NCI-H1694 treated with DMSO at 0.1 percent for 48 hours (cell line): ENCODE results near the gene ACMSD.
"Not testable (repeated sequence)": the region's sequence is repeated elsewhere in the genome, so short reads cannot be mapped to it uniquely, and the experiment has no call there.

Experiments used
- DNase-seq: peaks from one replicate; lab custom pipeline; 2025; lab: John Stamatoyannopoulos, UW

ACMSD gene

DNA sequence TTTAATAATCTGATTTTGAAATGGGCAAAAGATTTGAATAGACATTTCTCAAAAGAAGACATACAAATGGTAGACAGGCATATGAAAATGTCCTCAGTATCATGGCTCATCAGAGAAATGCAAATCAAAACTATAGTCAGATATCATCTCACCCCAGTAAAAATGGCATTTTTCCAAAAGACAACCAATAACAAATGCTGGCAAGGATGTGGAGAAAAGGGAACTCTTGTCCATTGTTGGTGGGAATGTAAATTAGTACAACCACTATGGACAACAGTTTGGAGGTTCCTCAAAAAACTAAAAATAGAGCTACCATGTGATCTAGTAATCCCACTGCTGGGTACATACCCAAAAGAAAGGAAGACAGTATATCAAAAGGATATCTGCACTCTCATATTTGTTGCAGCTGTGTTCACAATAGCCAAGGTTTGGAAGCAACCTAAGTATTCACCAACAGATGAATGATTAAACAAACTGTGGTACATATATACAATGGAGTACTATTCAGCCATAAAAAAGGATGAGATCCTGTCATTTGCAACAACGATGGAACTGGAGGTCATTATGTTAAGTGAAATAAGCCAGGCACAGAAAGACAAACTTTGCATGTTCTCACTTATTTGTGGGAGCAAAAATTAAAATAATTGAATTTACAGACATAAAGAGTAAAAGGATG lies 69.2 kb downstream of the ACMSD start:
- not testable (repeated sequence) for DNase-seq

DNA sequence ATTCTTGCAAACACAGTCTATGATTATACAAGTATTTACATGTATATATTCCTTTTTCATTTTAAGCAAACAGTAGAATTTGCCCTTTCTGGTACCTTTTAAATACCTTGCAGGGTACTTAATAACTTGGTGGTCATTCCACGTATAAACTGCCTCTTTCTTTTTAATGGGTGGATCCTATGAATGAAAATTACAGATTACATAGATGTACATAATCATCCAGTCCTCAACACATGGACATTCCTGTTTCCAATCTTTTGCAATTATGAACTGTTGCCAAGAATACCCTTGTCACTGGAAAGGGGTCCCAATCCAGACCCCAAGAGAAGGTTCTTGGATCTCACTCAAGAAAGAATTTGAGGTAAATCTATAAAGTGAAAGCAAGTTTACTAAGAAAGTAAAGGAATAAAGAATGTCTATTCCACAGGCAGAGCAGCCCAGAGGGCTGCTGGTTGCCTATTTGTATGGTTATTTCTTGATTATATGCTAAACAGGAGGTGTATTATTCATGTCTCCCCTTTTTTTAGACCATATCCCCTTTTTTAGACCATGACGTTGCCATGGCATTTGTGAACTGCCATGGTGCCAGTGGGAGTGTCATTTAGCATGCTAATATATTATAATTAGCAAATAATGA lies 72.5 kb downstream of the ACMSD start:
- no peak for DNase-seq

DNA sequence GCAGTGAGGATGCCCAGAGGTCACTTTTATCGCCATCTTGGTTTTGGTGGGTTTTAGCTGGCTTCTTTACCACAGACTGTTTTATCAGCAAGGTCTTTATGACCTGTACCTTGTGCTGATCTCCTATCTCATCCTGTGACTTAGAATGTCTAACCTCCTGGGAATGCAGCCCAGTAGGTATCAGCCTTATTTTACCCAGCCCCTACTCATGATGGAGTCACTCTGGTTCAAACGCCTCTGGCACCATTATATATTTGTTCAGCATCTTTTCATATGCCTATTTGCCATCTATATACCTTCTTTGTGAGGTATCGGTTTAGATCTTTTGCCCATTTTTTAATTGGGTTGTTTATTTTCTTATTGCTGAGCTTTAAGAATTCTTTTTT lies 73.0 kb downstream of the ACMSD start:
- no peak for DNase-seq

DNA sequence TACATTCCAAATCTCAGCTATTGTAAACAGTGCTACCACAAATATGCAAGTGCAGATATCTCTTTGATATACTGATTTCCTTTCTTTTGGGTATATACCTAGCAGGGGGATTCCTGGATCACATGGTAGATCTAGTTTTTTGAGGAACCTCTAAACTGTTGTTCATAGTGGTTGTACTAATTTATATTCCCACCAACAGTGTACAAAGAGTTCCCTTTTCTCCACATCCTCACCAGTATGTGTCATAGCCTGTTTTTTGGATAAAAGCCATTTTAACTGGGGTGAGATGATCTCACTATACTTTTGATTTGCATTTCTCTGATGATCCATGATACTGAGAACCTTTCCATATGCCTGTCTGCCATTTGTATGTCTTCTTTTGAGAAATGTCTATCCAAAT lies 73.9 kb downstream of the ACMSD start:
- no peak for DNase-seq

DNA sequence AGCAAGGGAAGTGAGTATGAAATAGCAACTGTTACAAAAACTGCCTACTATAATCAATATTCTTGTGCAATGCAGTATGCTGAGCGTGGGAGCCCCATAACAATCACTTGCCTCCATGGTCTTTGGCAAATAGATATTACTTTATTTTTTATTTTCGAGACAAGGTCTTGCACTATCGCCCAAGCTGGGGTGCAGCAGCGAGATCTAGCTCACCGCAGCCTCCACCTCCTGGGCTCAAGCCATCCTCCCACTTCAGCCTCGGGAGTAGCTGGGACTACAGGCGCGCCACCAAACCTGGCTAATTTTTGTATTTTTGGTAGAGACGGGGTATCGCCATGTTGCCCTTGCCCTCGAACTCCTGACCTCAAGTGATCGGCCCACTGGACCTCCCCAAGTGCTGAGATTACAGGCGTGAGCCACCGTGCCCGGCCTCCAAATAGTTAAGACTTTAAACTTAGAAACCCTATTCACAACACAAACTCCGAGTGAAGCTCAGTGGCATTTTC lies 79.0 kb downstream of the ACMSD start:
- DNase-seq, result no peak

DNA sequence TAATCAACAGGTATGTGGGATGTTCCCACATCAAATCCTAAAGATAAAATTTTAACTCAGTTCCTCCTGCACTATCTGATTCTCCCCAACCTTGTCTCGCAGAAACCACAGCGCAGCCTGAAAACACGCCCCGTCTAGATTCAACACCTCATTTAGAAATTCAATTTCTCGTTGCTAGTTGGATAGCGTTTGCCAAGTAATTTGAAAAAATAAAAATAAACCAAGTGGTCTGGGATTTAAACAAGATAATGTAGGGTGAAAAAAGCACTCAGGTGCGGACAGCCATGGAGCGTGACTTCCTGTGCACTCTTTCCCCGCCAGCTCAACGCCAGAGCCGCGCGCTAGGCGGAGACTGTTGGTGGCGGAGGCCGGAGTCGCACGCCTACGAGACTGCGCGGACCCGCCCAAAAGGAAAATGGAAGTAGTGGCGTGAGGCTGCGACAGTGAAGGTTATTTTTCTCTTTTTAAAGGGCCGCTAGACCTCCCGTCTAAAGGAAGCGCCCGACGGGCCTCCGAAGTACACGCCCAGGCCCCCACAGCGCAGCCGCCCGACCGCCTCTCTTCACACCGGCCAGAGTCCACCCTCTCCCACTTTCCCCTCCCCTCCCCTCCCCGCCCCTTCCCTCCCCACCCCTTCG lies 79.6 kb downstream of the ACMSD start:
- DNase-seq, result no peak

DNA sequence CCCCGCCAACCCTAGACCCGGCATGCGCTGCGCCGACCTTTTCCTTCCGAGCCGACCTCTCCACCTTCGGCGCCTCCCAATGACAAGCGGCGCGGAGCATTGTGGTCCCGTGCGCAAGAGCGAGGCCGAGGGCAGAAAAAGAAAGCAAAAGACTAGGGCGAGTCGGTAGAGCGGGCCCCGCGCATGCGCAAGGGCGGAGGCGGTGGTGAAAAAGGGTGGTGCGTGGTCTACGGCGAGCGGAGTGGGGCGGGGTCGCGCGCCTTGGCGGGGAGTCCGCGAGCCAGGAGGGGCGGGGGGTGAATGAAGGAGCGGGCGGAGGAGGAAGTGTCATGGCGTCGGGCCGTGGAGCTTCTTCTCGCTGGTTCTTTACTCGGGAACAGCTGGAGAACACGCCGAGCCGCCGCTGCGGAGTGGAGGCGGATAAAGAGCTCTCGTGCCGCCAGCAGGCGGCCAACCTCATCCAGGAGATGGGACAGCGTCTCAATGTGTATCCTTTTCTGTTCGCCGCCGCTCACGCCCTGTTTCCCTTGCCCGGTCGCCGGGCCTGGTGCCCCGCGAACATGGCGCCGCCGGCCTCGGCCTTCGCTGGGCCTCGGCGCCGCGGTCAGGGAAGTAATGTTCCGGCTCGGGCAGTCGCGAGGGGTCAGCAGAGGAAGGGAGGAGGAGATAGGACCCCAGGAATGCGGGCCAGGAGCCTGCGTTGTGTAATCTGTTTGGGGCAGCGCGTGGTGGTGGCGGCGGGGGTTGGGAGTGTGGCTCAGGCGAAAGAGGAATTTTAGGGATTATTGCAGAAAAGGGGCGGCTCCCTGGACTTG lies 80.3 kb downstream of the ACMSD start, which contains the start of gene CCNT2:
TSS of gene CCNT2 (plus strand) at position 297 of the 815 bp plus-strand sequence. CDS start at position 330, 33 bp downstream.
- peak; percentile 98 for DNase-seq

DNA sequence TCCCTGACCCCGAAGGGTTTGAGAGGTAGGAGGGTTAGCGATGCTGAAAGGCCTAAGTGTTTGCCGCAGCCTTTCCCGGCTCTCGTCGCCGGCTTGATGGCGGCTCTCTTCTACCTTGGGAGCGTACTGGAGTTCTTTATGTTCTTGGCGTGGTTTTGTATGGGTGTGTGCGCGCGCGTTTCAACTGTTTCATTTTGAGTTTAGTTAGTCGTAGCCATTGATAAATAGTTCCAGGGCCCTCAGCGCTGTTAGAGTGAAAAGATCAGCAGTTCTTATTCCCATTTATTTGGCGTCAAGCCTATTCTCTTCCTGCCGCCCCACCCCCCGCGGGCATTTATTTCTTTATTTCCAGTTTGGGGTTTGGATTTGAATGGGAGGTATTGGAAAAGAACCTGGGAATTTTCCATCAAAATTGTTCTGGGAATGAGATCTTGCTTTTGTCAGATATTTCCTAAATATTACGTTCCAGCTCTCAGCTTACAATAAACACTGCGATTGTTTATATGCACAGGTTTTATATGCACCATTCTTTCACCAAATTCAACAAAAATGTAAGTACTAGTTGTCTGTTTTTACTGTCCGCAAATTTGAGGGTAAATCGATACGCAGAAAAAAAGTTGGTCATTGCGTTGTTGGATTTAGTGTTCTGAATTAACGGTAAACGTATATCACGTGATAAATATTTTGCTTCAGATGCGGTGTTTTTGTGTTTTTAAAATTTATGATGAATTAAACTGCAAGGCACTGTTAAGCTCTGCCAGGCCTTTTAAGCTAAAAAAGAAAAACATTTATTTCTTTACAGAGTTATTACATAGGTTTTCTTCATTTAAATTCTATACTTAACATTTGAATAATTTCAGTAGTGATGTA lies 81.2 kb downstream of the ACMSD start:
- DNase-seq, result no peak

DNA sequence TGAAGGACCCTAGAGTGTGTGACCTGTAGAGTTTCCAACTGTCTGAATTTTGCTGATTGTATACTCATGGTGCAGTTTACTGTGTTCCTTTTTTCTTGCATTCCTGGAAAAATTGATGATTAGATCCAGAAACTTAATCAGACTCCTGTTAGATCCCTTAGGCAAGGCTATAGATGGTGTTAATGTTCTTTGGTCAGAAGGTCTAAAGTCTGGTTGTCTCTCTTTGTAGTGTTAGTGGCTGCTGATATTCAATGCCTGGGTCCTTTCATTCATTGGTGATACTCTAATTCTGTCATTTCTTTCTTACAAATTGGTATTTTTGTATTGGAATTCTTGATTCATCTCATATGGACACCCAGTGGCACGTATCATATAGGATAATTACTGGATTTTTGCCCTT lies 86.5 kb downstream of the ACMSD start:
- no peak for DNase-seq

DNA sequence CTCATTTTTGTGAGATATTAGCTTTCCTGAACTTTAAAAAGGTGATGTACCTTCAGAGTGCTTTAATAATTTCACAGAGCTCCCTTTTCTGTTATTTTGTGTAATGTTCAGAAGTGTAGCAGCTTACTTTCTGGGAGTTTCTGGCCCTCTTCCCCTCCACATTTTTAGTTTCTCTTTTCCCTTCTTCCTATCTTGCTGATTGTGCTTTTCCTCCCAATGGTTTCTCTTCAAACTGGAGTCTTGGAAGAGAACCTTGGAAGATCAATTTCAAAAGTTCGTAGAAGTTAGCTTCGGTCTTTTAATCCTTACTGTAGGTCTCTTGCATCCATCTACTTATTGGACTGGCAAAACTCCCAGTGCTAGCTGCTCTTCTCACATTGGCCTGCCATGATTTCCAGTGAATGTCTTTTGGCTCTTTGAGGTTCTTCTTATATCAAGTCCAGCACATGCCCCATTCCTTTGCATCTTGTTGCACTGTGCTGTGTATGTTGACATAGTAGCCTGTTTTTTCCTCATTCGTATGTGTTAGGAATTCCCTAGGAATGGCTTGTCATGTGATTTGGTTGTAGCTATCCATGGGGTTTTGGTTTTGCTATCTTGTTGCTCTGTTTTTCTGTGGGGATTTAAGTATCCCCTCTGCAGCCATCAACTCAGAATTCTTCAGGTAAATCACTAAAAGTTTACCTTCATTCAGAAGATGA lies 88.0 kb downstream of the ACMSD start:
- DNase-seq, result no peak

DNA sequence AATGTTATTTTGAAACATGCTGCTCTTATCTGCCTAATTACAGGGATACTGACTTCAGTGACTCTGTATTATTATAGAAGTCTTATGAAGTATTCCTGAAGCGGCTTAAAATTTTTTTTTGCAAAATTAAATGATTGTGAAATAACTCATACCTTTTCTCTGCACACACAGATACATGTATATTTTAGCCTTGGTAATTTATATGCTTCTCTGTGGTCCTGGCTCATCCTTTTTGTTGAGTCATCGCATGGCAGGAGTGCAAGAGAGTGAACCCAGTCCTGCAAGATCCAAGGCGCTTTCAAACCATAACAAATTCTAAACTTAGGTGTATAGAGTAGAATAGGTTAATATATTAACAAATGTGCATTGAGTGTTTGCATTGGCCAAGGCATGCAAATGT lies 88.8 kb downstream of the ACMSD start:
- no peak for DNase-seq

DNA sequence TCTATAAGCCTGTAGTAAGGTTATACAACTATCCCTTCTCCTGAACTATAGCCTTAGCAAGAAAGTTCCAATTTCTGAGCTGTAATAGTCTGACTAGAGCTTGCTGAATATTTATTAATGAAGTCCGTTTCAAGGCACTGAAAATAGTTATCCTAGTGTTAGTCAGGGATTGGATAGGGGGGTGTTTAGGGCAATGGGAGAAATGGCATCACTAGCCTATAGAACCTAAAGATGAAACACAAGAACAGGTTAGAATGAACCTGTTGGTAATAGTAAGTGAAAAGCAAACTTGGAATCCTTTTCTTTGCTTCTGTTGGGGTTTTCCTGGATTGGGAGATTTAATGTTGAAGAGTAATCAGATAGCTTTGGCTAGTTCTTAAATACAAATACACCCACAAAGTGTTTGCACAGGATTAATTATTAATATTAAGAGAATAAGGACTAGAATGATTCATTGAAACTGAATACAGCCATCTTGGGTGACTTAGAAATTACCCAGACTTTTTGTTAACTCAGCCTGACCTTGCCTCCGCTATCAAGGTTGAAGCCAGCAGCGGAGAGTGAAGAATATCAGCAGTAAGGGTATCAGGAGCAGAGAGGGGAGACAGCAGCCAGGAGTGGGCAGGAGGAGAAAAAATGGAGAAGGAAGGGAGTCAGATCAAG lies 94.6 kb downstream of the ACMSD start:
- no peak for DNase-seq

DNA sequence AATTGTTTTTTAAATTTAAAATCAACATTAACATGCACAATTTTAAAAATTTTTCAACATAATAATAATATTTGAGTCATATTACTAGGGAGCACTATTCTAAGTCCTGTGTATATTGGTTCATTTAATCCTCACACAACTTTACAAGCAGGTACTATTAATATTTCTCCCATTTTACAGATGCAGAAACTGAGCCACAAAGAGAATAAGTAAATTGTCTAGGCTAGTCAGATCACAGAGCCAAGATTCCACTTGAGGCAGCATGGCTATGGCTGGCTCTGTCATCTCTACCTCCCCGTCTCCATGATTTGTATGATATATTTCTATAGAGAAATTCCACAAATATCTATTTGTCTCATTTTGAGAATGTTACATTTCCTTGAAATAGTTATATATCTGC lies 95.3 kb downstream of the ACMSD start:
- DNase-seq, result no peak

DNA sequence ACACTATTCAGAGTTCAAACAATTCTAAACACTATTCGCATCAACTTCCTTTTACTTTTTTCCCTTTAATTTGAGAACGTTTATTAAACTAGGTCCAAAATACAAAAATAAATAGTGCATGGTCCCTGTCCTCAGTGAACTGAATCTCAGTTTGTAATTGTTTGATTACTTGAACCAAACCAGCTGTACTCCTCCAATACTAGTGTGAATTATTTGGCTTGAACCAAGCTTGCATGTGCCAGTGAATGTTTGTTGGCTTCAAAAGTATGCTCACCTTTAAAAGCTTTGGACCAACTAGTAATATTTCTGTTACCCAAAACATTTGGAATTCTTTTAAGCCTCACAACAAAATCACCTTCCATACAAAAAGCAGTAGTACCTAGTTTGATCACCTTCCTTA lies 95.7 kb downstream of the ACMSD start:
- no peak for DNase-seq

DNA sequence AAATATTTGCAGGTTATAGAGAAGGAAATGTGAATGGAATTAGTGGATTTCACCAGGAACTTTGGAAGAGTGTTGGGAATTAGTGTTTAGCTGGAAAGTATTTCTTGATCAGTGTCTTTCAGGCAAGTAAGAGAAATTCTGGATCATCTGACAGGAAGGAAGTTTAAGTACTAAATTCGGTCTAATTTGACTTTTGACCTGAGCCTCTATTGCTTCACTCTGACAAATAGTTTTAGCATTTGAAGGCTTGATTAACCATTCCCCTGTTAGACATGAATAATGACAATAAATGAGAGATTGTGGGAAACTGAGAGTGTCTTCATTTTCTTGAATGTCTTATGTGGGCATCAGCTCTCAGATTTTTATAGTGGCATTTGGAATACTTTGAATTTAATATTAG lies 96.2 kb downstream of the ACMSD start:
- DNase-seq, result no peak

DNA sequence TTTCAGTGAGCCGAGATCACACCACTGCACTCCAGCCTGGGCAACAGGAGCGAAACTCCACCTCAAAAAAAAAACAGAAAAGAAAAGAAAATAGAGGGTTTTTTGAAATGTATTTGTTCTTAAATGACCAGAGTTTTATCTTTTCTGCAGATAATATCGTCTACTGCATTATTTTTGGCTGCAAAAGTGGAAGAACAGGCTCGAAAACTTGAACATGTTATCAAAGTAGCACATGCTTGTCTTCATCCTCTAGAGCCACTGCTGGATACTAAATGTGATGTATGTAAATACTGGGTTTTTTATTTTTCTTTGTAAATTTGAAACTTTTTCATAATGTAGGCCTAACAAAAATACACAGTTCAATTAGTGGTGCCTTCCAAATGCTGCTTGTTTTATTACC lies 98.3 kb downstream of the ACMSD start:
- no peak for DNase-seq

DNA sequence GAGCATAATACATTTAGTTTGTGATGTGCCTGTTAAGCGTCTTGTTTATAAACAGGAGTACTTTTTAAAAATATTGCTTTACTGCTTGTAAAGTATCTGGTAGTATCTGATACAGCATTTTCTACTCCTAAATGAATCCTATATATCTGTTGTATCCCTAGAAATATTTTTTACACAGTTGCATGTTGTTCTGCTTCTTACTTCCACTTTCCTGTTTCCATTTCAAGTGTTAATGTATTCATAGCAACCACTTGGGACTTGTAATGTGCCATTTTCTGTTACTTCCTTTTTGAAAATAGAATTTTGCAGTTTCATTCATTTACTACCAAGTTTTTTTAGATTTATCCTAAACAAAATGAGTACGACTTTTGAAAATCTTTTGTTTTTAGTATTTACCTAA lies 105.1 kb downstream of the ACMSD start:
- no peak for DNase-seq

DNA sequence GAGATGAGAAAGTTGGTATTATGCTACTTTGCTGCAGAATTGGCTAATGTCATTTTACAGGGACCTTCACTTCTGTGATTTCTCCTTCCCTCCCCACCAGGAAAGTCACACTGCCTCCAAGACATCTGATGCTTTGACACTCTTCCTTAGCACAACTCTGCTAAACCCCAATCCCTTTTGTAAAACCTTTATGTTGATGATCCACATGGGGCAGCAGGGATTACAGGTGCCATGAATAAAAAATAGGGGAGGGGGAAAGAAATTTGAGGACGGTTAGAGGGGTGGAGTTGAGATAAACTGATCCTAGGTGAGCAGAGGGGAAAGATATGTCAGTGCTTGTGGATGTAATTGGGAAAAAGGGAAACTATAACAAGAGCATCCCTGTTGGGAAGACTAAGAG lies 106.6 kb downstream of the ACMSD start:
- DNase-seq, result no peak

DNA sequence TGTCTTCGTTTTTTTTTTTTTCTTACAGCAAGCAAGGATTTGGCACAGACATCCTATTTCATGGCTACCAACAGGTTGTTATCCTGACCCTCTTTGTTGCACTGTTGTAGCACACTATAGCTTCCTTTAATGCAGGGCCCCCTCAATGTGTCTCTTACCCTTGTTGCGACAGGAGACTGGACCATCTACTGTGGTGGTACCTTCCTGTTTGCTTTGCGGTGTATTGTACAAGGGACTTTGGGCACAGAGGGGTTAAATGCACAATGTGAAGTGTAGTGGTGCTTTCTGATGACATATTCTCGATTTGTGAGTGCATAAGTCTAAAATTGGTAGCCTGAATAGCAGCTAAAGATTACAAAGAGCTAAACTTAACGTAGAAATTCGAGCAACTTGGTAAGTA lies 107.7 kb downstream of the ACMSD start:
- DNase-seq, result no peak

DNA sequence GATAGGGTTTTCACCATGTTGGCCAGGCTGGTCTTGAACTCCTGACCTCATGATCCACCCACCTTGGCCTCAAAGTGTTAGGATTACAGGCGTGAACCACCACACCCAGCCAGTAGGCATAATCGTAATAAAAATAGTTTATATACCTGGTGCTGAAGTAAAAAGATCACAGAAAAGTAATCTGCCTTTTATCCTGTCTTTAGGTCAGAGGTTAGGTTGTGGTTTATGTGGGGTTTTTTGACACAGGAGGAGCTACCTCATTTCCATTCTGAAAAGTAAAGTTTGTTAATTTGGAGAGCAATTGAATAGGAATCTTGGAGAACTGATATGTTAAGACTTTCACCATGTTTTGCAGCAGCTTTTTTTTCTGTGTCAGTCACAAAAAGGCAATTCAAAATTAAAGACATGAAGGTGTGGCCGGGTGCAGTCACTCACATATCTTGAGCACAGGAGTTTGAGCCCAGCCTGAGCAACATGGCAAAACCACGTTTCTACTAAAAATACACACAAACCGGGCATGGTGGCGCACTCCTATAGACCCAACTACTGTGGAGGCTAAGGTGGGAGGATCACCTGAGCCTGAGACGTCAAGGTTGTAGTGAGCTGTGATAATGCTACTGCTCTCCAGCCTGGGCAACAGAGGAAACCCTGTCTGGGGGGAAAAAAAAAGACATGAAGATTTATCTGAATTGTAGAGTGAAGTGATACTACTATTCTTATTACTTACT lies 111.7 kb downstream of the ACMSD start:
- DNase-seq, result no peak
